Measurements from ENCODE around the gene KRT80. TPM values are rescaled to one million over a fixed set of nuclear protein-coding genes. Genes with fewer than 3 reads are reported as not detected.

The KRT80 gene
- total RNA-seq, 2 experiments from 2014 or later: not detected

- no peaks in the 10 kb centered on the region for H3K27me3 Mint-ChIP-seq
- ChIA-PET CTCF (interaction anchor here (0.5 to 1.9 kb wide), 16 partner anchors 10 to 826 kb away, joined by 3 to 7 read pairs (median 4); no protein-coding TSS in a partner anchor), POLR2A (no interaction called here)
- ATAC-seq (no peak), DNase-seq (no peak)
- no peaks in the 10 kb centered on the region for H3K9me3 Mint-ChIP-seq (ENCODE audit: low read depth)
- no peak overlapping the region for H3K4me3 Mint-ChIP-seq
- no peaks in the 10 kb centered on the region for H3K36me3 Mint-ChIP-seq (ENCODE audit: low read depth)
- intact Hi-C loops (cut with DNase I, micrococcal nuclease): loop anchor here (5.0 to 10.0 kb wide), 4 partner anchors 217 to 827 kb away; no protein-coding TSS in a partner anchor
- peaks cover 22% of the 10 kb centered on the region for H3K4me1 Mint-ChIP-seq
- no peak overlapping the region for H3K27ac Mint-ChIP-seq
Observed at GRCh38 chr12:52155048-52155868, 36.6 kb downstream of the KRT80 start.

- H3K4me3 Mint-ChIP-seq: no peak overlapping the region
- peaks cover 22% of the 10 kb centered on the region for H3K4me1 Mint-ChIP-seq
- DNase-seq: no peak
- H3K27me3 Mint-ChIP-seq: no peaks in the 10 kb centered on the region
- ChIA-PET POLR2A (no interaction called here), CTCF (no interaction called here)
- no peak overlapping the region for H3K27ac Mint-ChIP-seq
- ATAC-seq: no peak
- intact Hi-C loops (cut with DNase I, micrococcal nuclease): loop anchor here (1.0 to 10.0 kb wide), 3 partner anchors 174 to 726 kb away; no protein-coding TSS in a partner anchor
- H3K36me3 Mint-ChIP-seq (ENCODE audit: low read depth): no peaks in the 10 kb centered on the region
- H3K9me3 Mint-ChIP-seq (ENCODE audit: low read depth): no peaks in the 10 kb centered on the region
Observed at GRCh38 chr12:52152905-52153317, 38.9 kb downstream of the KRT80 start.

GRCh38 chr12:52151837-52152783 lies 39.7 kb downstream of the KRT80 start:
- Mint-ChIP-seq H3K4me3 (no peak overlapping the region), H3K4me1 (peaks cover 22% of the 10 kb centered on the region), H3K9me3 (ENCODE audit: low read depth) (no peaks in the 10 kb centered on the region), H3K36me3 (ENCODE audit: low read depth) (no peaks in the 10 kb centered on the region), H3K27me3 (no peaks in the 10 kb centered on the region), H3K27ac (no peak overlapping the region)
- ATAC-seq (peak; percentile 91), DNase-seq (peak; percentile 82)
- intact Hi-C loops (cut with DNase I, micrococcal nuclease): loop anchor here (1.0 to 10.0 kb wide), 3 partner anchors 175 to 727 kb away; no protein-coding TSS in a partner anchor
- ChIA-PET CTCF (interaction anchor here (0.6 to 1.0 kb wide), 4 partner anchors 14 to 126 kb away, joined by 3 read pairs; no protein-coding TSS in a partner anchor), POLR2A (no interaction called here)

GRCh38 chr12:52151153-52151836 lies 40.5 kb downstream of the KRT80 start:
- H3K9me3 Mint-ChIP-seq (ENCODE audit: low read depth): no peaks in the 10 kb centered on the region
- ATAC-seq (no peak), DNase-seq (no peak)
- POLR2A ChIA-PET: no interaction called here
- intact Hi-C loops (cut with DNase I, micrococcal nuclease): loop anchor here (10.0 kb wide), 1 partner anchor 434 kb away; no protein-coding TSS in a partner anchor
- H3K4me3 Mint-ChIP-seq: no peak overlapping the region
- peaks cover 19% of the 10 kb centered on the region for H3K4me1 Mint-ChIP-seq
- no peak overlapping the region for H3K27ac Mint-ChIP-seq
- no peaks in the 10 kb centered on the region for H3K36me3 Mint-ChIP-seq (ENCODE audit: low read depth)
- no peaks in the 10 kb centered on the region for H3K27me3 Mint-ChIP-seq
- CTCF ChIA-PET: interaction anchor here (0.6 to 1.0 kb wide), 4 partner anchors 13 to 143 kb away, joined by 3 to 4 read pairs (median 3); no protein-coding TSS in a partner anchor

GRCh38 chr12:52149651-52150241 lies 42.1 kb downstream of the KRT80 start:
- POLR2A ChIA-PET: no interaction called here
- Mint-ChIP-seq H3K4me1 (peaks cover 5% of the 10 kb centered on the region), H3K27ac (no peak overlapping the region), H3K36me3 (ENCODE audit: low read depth) (no peaks in the 10 kb centered on the region), H3K27me3 (no peaks in the 10 kb centered on the region), H3K4me3 (no peak overlapping the region), H3K9me3 (ENCODE audit: low read depth) (no peaks in the 10 kb centered on the region)
- ATAC-seq: no peak
- intact Hi-C loops (cut with DNase I, micrococcal nuclease): loop anchor here (10.0 kb wide), 1 partner anchor 435 kb away; no protein-coding TSS in a partner anchor
- DNase-seq: no peak
- CTCF ChIA-PET: interaction anchor here (0.8 to 1.2 kb wide), 3 partner anchors 10 to 404 kb away, joined by 3 to 4 read pairs (median 3); no protein-coding TSS in a partner anchor

GRCh38 chr12:52149182-52149641 lies 42.6 kb downstream of the KRT80 start:
- ATAC-seq (no peak), DNase-seq (no peak)
- ChIA-PET CTCF (interaction anchor here (1.0 to 1.2 kb wide), 3 partner anchors 9 to 722 kb away, joined by 3 to 4 read pairs (median 3); no protein-coding TSS in a partner anchor), POLR2A (no interaction called here)
- peaks cover 5% of the 10 kb centered on the region for H3K4me1 Mint-ChIP-seq
- H3K27ac Mint-ChIP-seq: no peak overlapping the region
- intact Hi-C loops (cut with DNase I, micrococcal nuclease): no loop called here
- H3K27me3 Mint-ChIP-seq: no peaks in the 10 kb centered on the region
- H3K9me3 Mint-ChIP-seq (ENCODE audit: low read depth): no peaks in the 10 kb centered on the region
- H3K4me3 Mint-ChIP-seq: no peak overlapping the region
- H3K36me3 Mint-ChIP-seq (ENCODE audit: low read depth): no peaks in the 10 kb centered on the region

- ATAC-seq (no peak), DNase-seq (no peak)
- ChIA-PET POLR2A (no interaction called here), CTCF (interaction anchor here (0.7 to 1.2 kb wide), 4 partner anchors 8 to 722 kb away, joined by 3 to 4 read pairs (median 3); no protein-coding TSS in a partner anchor)
- Mint-ChIP-seq H3K4me1 (peaks cover 5% of the 10 kb centered on the region), H3K4me3 (no peak overlapping the region), H3K27ac (no peak overlapping the region), H3K36me3 (ENCODE audit: low read depth) (no peaks in the 10 kb centered on the region), H3K9me3 (ENCODE audit: low read depth) (no peaks in the 10 kb centered on the region), H3K27me3 (no peaks in the 10 kb centered on the region)
- intact Hi-C loops (cut with DNase I, micrococcal nuclease): no loop called here
Observed at GRCh38 chr12:52148464-52149181, 43.2 kb downstream of the KRT80 start.

- CTCF ChIA-PET: interaction anchor here (0.7 to 1.1 kb wide), 3 partner anchors 130 to 723 kb away, joined by 3 read pairs; no protein-coding TSS in a partner anchor
- Mint-ChIP-seq H3K27me3 (no peaks in the 10 kb centered on the region), H3K36me3 (ENCODE audit: low read depth) (no peaks in the 10 kb centered on the region), H3K4me1 (peaks cover 5% of the 10 kb centered on the region), H3K4me3 (no peak overlapping the region), H3K9me3 (ENCODE audit: low read depth) (no peaks in the 10 kb centered on the region), H3K27ac (no peak overlapping the region)
- ATAC-seq: no peak
- POLR2A ChIA-PET: no interaction called here
- no peak for DNase-seq
- intact Hi-C loops (cut with DNase I, micrococcal nuclease): no loop called here
Observed at GRCh38 chr12:52147964-52148463, 43.8 kb downstream of the KRT80 start.

GRCh38 chr12:52147367-52147963 lies 44.3 kb downstream of the KRT80 start:
- Mint-ChIP-seq H3K4me1 (peaks cover 5% of the 10 kb centered on the region), H3K27me3 (no peaks in the 10 kb centered on the region), H3K27ac (no peak overlapping the region), H3K36me3 (ENCODE audit: low read depth) (no peaks in the 10 kb centered on the region), H3K9me3 (ENCODE audit: low read depth) (no peaks in the 10 kb centered on the region), H3K4me3 (no peak overlapping the region)
- ChIA-PET POLR2A (no interaction called here), CTCF (interaction anchor here (1.1 kb wide), 1 partner anchor 131 kb away, joined by 3 read pairs; no protein-coding TSS in a partner anchor)
- no peak for DNase-seq
- no peak for ATAC-seq
- intact Hi-C loops (cut with DNase I, micrococcal nuclease): no loop called here

Data from activated CD4-positive, alpha-beta T cell treated with anti-CD3 and anti-CD28 coated beads for 36 hours (primary cell).